ENCODE measurements around the gene LZTFL1.

LZTFL1 gene

DNA sequence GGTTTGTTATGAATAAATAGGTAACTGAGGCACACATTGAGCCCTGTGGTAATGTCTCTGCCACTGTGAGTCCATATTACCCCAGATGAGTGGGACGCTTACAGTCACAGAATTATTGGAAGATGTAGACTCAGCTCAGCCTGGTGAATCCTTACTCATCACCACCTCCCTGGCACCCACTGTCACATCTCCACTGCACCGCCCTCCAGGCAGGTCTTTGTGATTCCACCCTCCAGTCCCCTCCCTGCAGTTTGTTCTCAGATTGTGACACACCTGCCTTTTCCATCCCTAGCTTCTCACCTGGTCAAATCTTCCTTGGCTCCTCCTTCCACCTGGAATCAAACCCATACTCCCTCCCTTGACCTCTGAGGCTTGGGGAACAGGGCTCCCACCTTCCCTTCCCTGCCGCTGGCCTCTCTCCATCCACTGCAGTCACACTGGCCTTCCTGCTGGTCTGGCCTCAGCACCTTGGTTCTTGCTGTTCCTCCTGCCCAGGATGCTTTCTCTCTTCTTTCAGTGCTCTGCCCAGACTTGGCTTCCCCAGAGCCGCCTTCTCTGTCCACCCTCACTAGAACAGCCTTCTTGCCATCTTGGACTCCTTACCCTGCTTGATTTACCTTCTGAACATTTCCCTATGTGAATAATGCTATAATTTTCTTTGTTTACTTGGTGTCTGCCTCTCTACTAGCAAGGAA, 55.0 kb downstream of the LZTFL1 start:
- Histone ChIP-seq H3K79me2 (ENCODE audit: insufficient read depth, low read depth) (no peaks in the 10 kb centered on the region), H3K27ac (no peak overlapping the region), H3K9ac (no peak overlapping the region), H3K4me1 (ENCODE audit: low read depth, poor library complexity, severe bottlenecking) (no peaks in the 10 kb centered on the region), H3K4me3 (IDR thresholded peaks at IDR 0.05; ENCODE audit: insufficient read depth, low read depth, low read length) (no peak overlapping the region), H3K36me3 (ENCODE audit: insufficient read depth) (no peaks in the 10 kb centered on the region), H3K4me2 (no peak overlapping the region), H2AFZ (ENCODE audit: low read depth) (no peak overlapping the region), H3K27me3 (ENCODE audit: insufficient read depth, low read depth) (no peaks in the 10 kb centered on the region), H4K20me1 (ENCODE audit: insufficient read depth) (no peaks in the 10 kb centered on the region)
- TF ChIP-seq, protein P1, sequence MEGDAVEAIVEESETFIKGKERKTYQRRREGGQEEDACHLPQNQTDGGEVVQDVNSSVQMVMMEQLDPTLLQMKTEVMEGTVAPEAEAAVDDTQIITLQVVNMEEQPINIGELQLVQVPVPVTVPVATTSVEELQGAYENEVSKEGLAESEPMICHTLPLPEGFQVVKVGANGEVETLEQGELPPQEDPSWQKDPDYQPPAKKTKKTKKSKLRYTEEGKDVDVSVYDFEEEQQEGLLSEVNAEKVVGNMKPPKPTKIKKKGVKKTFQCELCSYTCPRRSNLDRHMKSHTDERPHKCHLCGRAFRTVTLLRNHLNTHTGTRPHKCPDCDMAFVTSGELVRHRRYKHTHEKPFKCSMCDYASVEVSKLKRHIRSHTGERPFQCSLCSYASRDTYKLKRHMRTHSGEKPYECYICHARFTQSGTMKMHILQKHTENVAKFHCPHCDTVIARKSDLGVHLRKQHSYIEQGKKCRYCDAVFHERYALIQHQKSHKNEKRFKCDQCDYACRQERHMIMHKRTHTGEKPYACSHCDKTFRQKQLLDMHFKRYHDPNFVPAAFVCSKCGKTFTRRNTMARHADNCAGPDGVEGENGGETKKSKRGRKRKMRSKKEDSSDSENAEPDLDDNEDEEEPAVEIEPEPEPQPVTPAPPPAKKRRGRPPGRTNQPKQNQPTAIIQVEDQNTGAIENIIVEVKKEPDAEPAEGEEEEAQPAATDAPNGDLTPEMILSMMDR (conservative IDR thresholded peaks at IDR 0.05; ENCODE audit: low read depth, low read length), result no peak

DNA sequence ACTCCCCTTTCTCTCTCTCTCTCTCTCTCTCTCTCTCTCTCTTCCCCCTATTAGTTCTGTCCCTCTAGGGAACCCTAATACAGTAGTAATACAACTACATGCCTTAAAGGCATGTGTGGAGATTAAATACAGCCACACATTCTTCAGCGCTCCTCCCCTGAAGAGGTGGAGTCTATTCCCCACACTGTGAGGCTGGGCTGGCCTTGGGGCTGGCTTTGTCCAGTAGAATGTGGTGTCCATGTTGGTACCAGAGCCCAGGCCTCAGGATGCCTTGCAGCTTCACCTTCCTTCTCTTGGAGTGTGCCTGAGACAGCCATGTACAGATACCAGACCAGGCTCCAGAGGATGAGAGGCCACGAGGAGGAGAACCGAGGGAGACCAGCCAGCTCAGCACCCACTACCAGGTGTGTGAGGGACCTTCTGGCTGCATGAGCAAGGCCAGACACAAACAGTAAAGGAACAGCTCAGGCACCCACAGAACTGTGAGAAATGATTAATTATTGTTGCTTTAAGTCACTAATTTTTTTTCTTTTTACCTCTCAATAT, 56.2 kb downstream of the LZTFL1 start:
- Histone ChIP-seq H3K27me3 (ENCODE audit: insufficient read depth, low read depth) (no peaks in the 10 kb centered on the region), H3K36me3 (ENCODE audit: insufficient read depth) (no peaks in the 10 kb centered on the region), H3K4me1 (ENCODE audit: low read depth, poor library complexity, severe bottlenecking) (no peaks in the 10 kb centered on the region), H3K9ac (no peak overlapping the region), H3K79me2 (ENCODE audit: insufficient read depth, low read depth) (no peaks in the 10 kb centered on the region), H3K4me2 (no peak overlapping the region), H4K20me1 (ENCODE audit: insufficient read depth) (no peaks in the 10 kb centered on the region), H3K27ac (no peak overlapping the region), H2AFZ (ENCODE audit: low read depth) (no peak overlapping the region), H3K4me3 (IDR thresholded peaks at IDR 0.05; ENCODE audit: insufficient read depth, low read depth, low read length) (no peak overlapping the region)
- TF ChIP-seq, protein P1 (conservative IDR thresholded peaks at IDR 0.05; ENCODE audit: low read depth, low read length), result no peak

DNA sequence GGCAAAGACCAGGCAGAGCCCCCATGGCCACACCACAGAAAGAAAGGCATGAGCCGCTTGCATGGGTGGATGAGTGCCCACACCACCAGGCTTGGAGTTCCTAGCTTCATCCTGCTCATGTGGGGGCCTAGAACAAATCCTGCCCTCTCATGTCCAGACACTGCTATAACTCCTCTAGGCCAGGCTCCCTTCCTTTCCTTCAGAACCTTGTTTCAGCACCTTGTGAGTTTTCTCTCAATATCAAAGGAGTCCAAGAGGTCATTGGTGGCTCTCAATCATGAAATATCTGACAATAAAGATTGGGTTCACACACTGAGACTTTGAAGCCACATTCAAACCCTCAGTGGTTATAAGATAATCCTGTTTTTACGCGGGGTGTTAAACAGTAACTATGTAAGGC, 58.3 kb downstream of the LZTFL1 start:
- H2AFZ ChIP-seq (ENCODE audit: low read depth), result no peak overlapping the region
- H3K4me1 ChIP-seq (ENCODE audit: low read depth, poor library complexity, severe bottlenecking), result no peaks in the 10 kb centered on the region
- H3K4me3 ChIP-seq (IDR thresholded peaks at IDR 0.05; ENCODE audit: insufficient read depth, low read depth, low read length), result no peak overlapping the region
- TF ChIP-seq, protein P1 (conservative IDR thresholded peaks at IDR 0.05; ENCODE audit: low read depth, low read length), result no peak
- no peak overlapping the region for H3K27ac ChIP-seq
- H3K79me2 ChIP-seq (ENCODE audit: insufficient read depth, low read depth), result no peaks in the 10 kb centered on the region
- H4K20me1 ChIP-seq (ENCODE audit: insufficient read depth), result no peaks in the 10 kb centered on the region
- no peak overlapping the region for H3K9ac ChIP-seq
- H3K27me3 ChIP-seq (ENCODE audit: insufficient read depth, low read depth), result no peaks in the 10 kb centered on the region
- no peak overlapping the region for H3K4me2 ChIP-seq
- H3K36me3 ChIP-seq (ENCODE audit: insufficient read depth), result no peaks in the 10 kb centered on the region

DNA sequence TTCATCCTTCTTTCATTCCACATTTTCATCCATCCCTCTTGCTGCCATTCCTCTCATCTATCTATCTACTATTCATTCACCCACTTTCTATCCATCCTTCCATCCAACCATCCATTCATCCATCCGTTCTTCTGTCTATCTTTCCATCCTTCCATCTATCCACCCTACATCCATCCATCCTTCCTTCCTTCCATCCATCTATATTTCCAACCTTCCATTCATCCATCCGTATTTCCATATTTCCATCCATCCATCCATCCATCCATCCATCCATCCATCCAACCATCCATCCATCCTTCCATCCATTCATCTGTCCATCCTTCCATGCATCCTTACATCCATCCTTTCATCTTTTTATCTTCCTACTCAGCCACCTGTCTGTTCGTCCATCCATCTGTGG, 59.5 kb downstream of the LZTFL1 start:
- Histone ChIP-seq H2AFZ (ENCODE audit: low read depth) (no peak overlapping the region), H3K4me3 (IDR thresholded peaks at IDR 0.05; ENCODE audit: insufficient read depth, low read depth, low read length) (no peak overlapping the region), H3K4me1 (ENCODE audit: low read depth, poor library complexity, severe bottlenecking) (no peaks in the 10 kb centered on the region), H3K79me2 (ENCODE audit: insufficient read depth, low read depth) (no peaks in the 10 kb centered on the region), H3K4me2 (no peak overlapping the region), H4K20me1 (ENCODE audit: insufficient read depth) (no peaks in the 10 kb centered on the region), H3K36me3 (ENCODE audit: insufficient read depth) (no peaks in the 10 kb centered on the region), H3K9ac (no peak overlapping the region), H3K27me3 (ENCODE audit: insufficient read depth, low read depth) (no peaks in the 10 kb centered on the region), H3K27ac (no peak overlapping the region)
- TF ChIP-seq, protein P1 (conservative IDR thresholded peaks at IDR 0.05; ENCODE audit: low read depth, low read length), result no peak
